Left hindlimb (tissue), 1 donor: ENCODE data around the gene ORC1.
"Not testable (repeated sequence)": the region's sequence is repeated elsewhere in the genome, so short reads cannot be mapped to it uniquely, and the experiment has no call there.

Source experiments
- DNase-seq: peaks from one replicate; pipeline ENCODE4 v3.0.0-alpha.2; 2018

ORC1 gene

DNA sequence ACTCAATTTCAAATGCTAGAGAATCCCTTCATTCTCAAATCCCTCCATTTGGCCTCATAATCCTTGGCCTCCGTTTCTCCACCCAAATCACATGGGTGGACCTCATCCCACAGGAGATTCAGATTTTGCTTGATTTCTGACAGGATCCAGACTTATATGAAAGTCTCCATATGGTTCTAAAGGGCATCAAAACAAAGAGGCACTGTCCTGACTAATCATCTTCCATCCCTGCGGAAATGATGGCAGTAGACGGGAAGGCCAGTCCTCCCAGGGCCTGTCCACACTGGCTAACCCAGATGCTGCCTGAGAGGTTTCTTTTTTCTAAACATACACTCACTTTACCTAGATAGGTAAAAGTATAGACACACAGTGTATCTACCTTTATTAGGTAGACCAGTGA is 18.8 kb downstream of the ORC1 start:
- no peak for DNase-seq

DNA sequence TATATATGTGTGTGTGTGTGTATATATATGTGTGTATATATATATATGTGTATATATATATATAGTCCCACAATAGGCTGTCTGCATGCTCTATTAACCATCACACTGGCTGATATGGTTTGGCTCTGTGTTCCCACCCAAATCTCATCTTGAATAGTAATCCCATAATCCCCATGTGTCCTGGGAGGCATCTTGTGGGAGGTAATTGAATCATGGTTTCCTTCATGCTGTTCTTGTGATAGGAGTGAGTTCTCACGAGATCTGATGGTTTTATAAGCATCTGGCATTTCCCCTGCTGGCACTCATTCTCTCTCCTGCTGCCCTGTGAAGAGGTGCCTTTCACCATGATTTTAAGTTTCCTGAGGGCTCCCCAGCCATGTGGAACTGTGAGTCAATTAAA is 34.4 kb downstream of the ORC1 start:
- DNase-seq, result not testable (repeated sequence)

DNA sequence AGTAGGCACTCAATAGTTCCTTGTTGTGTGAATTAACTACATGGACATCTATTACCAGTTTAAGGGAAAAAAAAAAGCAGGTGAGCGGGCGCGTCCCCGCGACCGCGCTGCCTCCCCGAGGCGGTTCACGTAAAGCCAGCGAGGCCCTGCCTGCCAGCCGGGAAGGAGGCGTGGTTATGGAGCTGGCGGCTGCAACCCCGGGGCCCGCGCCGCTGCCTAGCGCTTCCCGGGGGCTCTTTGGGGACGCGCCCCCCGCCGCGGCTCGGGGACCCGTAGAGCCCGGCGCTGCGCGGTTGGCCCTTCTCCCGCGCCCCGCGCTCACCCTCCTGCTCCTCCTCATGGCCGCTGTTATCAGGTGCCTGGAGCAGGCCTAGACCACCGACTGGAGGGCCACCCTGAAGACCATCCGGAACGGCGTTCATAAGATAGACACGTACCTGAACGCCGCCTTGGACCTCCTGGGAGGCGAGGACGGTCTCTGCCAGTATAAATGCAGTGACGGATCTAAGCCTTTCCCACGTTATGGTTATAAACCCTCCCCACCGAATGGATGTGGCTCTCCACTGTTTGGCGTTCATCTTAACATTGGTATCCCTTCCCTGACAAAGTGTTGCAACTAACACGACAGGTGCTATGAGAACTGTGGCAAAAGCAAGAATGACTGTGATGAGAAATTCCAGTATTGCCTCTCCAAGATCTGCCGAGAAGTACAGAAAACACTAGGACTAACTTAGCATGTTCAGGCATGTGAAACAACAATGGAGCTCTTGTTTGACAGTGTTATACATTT is 35.6 kb downstream of the ORC1 start:
- peak; percentile 44 for DNase-seq

DNA sequence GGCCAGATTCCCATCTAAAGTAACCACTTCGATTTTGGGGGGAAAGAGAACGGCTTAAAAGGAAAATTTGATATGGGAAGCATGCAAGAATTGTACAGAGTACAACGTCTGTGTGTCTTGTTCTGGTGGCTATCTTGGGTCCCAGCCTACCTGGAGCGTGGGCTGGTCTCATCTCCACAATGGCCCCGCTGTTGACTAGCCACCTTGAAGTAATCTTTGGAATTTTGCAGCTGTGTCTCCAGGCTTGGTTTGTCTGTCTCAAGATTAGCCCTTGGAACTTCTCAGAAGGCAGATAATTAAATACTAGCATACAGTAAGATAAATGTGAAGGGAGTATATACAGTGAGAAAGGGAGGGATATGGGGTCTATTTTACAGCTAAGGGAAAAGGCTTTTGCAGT is 37.0 kb downstream of the ORC1 start:
- DNase-seq, result no peak

DNA sequence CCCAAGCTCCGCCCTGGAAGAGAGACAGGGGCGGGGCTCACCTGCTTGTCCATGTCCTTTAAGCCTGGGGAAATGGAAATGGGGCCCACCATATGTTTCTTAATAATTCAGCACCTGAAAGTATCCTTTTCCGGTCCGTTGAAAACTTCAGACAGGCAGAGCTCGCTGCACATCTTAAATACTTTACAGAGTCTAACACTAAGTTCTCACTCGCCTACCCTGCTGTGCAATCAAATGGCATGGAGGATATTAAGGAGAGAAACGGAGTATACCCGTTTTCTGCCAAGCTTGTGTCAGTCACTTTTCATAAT is 37.8 kb downstream of the ORC1 start:
- no peak for DNase-seq

DNA sequence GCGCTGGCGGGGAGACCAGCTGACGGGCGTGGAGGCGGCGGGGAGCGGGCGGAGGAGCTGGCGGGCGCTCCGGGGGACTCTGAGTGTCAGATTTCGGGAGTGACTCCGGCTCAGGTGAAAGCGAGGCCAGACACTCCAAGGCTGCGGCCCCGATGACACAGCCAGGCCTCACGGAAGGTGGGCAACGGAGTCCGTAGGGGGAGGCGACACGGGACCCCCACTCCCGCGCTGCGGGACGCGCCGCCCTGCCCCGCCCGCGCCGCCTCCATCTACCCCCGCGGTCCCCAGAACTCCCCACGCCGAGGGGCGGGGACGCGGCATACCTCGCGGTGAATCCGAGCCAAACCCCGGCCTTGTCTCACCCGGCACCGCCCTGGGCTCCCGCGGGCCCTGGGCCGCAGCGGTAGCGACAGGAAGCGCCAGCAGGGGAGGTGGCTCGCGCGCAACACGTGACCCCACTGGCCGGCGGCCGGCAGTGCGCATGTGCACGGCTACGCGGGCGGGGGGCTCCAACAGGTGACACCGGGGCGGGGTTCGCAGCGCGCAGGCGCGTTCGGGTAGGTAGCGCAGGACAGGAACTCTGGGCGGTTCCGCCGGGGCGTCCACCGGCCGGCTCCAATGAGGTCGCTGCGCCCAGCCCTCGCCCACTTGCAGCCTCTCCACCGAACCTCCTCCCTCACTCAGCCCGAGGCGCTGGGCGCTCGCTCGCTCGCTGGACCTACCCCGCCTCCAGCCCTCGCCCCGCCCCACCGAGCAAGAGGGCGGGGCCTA is 38.3 kb downstream of the ORC1 start, which contains the start of gene CC2D1B:
Gene CC2D1B, minus strand, starts transcription at position 460 of the 771 bp plus-strand sequence. CDS start 1,585 bp downstream, outside the sequence.
- peak; percentile 98 for DNase-seq

DNA sequence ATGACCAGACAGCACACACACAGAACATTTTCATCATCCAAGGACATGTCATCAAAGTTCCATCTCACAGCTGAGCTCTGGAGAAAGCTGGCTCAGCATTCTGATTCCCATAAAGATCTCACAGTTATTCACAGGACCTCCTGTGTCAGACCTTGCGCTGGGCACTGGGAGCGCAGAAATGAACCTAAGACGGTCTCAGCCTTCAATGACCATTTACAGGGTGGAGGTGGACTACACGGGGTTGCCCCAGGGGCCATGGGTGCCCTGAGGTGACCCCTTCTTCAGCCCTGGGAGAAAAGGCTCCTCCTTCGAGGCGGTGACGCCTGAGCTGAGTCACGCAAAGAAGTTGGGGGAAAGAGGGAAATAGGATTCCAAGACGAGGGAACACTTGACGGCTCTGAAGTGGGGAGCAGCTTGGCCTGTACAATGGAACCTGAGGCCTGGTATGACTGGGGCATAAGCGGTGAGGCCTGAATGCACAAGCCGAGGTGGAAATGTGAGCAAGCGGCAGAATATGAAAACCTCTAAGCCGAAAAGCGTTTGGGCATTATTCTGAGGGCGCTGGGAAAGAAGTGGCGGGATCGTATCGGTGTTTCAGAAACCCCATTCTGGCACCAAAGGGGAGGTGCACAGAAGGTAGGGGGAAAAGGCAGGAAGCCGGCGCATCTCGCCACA is 39.0 kb downstream of the ORC1 start:
- peak; percentile 47 for DNase-seq

DNA sequence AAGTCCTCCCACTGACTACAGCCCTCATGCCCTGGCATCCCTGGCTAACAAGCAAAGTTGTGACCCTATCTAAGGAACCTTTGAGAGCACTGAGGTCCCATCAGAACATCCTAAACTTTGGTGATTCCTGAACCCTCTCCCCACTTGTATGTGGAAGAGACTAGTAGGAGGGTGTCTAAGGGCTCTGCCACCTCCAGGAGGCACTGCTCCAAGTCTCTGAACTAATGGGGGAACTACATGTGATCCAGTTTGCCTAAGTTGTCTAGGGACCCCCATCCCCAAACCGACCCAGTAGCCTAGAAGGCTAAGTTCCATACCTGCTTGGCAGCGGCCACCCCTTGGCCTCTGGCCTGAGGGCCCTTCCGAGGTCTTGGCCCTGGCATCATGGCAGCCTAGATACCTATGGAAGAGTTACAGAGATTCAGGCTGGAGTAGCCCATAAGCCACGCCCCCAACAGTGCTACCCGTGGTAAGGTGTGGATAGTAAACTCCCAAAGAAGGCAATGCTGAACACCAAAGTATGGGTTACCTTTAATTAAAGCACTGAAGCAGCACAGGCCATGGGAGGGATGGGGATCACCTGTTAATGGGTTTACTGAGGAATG is 39.9 kb downstream of the ORC1 start:
- no peak for DNase-seq

DNA sequence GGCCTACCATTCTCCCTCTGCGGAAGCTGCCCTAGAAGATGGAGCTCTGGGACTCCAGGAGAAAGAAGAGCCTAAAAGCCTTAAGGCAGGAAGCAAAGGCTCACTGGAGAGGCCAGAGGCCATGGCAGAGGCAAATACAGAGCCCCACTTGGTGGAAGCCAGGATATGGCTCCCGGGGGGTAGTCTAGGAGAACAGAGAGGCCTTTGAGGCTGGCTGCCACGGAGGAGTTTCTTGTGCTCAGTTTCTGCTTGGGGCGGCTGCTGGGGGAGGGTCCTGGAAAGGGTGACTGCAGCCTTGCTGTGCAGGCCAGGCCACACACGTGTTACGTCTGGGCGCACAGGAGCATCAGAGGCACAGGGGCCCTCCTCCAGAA is 43.6 kb downstream of the ORC1 start:
- DNase-seq, result no peak

DNA sequence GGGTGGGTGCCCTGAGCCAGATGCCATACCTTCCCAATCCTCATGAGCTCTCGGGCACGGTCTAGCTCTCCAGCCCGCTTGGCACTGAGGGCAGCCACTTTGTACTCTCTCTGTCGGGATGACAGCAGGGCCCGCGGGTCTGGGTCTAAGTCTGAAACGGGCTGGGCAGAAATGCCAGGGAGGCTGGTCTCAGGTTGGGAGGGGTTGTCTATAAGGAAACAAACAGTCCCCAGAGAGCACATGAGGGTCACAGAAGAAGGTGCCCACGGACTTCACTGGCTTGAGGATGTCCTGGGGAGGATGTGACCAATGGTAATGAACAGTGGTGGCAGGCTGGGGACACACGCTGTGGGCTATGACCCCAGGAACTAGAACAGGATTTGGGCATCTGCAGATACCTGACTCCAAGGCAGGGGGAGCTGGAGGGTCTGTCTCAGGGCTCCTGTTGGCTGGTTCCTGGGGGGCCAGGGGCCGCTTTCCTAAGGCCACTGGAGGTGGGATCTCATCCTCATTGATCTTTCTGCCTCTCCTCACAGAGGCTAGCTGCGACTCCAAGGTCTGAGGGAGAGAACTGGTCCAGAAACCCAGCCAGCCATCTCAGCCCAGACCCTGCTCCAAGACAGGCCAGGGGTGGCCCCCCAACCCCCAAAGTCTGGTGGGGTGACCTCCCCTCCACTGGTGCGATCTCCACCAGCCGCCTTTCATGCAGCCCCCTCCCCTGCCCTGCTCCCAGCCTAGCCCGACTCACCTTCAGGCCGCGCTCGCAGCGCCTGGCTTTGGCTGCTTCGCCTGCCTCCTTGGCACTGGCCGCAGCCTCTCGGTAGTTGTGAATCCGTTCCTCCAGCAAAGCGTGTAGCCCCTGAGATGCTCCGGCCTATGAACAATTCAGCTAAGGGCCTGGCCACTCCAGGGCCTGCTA is 44.3 kb downstream of the ORC1 start:
- DNase-seq, result no peak

DNA sequence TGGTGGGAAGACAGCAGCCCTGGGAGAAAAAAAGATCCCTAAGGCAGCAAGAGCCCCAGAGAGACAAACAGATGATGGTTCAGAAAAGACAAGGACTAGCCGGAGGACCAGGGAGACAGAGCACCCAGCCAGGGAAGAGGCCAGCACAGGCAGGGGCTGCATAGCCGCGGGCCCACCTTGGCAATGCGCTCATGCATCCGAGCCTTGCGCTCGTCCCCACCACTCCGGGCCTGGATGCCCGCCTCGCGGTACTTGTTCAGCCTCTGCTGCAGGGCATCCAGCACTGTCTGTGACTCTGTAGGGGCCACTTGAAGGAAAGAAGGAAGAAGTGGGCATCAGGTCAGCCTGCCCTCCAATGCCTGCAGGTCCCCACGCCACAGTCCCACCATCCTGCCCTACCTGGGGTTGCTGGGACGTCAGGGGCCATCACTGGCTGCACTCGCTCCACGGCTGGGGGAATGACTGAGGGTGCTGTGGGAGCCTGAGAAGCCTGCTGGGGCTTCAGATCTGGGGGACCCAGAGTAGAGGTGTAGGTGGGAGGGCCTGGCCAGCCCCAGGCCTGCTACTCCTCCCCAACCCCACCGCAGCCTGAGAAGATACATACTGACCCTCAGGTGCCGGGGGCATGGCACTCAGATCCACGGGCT is 45.2 kb downstream of the ORC1 start:
- DNase-seq, result no peak

DNA sequence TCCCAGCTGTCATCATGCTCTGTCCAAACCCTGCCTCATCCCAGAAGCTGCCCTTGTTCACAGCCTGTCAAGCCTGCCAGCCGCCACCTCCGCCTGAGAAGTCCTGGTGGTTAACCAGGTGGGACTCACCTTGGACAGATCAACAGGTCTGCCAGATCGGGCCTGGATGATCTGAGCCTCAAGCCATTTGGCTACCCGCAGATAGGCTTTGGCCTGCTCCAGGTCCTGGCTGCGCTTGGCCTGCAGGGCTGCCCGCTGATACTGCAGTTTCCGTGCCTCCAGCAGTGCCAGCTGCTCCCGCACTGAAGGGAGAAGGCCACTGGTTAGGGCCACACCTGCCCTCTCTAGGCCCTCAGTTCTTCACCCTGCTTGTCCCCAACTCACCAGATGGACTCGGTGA is 46.8 kb downstream of the ORC1 start:
- no peak for DNase-seq

DNA sequence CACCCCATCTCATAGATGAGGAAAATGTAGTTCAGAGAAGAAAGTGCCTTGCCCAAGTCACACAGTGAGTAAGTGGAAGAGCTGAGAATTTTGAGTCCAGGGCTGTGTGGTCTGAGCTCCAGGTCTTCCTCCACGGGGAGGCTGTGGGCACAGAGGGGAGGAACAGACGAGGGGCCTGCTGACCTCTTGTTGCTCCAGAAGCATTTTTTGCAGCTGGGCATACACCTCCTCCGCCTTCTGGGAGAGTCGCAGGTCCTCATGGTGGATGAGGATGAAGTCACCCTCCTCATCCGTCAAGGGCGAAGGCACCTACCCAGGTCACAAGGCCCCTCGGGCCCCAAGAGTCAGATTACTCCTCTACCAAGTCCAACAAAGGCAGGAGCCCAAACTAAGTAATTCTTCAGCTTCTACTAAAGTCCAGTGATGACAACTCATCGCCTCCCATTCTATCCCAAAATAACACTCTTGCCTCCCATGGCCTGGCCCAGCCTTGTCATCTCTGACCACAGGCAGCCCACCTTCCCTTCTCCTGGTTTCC is 47.3 kb downstream of the ORC1 start:
- DNase-seq, result no peak

DNA sequence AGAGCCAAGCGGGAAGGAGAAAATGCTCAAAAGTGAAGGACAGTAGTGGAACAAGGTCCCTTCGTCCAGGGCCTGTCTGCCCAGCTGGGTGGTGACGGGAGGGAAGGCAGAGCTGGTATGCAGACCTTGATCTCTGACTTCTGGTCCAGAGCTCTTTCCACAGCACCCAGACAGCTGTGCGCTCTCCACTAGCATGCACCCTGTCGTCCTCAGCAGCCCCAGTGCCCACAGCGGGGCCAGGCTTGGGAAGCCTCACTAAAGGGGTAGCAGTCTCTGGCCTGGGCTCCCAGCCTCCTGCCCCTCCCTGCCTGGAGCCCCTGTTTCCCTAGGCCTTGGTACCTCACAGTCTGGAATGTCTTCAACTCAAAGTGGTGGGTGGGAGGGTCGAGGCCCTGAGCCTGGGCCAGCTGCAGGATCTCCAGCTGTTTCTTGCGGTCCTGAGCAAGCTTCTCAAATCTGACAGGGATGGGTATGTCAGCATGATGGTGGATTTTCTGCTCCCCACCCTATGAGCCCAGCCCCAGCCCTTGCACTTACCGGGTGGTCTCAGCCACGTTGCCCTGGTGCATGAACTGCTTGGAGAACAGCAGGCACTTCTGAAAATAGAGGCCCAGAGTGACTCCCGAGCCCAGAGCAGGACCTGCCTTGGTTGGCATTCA is 48.2 kb downstream of the ORC1 start:
- no peak for DNase-seq

DNA sequence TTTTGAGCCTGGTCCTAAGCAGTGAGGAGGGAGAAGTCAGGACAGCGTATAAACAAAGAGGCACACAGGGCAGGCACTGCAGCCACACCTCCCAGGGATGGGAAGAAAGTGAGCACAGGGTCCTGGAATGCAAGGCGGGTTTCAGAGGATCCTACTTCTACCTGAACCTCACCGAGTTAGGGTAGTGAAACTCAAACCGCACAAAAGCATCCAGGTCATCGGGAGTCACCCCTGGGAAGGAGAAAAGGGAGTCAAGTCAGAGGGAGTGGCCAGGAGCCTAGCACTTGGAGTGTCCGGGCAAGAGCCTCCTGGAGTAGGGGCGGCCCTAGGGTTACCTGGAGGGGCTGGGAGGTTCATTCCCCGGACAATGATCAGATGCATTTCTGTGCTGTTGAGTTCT is 48.8 kb downstream of the ORC1 start:
- DNase-seq, result no peak

DNA sequence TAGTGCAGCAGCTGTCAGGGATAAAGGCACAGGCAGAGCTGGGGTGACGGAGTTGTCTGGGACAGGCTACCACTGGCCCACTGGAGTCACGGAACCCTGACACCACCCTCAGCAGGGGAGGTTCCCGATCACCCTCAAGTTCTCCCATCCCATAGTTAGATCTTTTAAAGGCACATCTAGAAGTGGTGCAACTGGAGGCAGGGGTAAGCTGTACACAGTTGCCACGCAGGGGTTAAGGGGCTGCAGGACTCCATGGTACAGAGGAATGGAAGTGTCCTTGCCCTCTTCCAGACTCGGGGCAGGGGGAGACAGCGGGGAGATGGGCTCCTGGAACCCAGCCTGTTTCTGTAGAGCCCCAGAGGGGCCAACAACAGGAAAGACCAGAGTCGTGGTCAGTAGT is 51.5 kb downstream of the ORC1 start:
- DNase-seq, result no peak

DNA sequence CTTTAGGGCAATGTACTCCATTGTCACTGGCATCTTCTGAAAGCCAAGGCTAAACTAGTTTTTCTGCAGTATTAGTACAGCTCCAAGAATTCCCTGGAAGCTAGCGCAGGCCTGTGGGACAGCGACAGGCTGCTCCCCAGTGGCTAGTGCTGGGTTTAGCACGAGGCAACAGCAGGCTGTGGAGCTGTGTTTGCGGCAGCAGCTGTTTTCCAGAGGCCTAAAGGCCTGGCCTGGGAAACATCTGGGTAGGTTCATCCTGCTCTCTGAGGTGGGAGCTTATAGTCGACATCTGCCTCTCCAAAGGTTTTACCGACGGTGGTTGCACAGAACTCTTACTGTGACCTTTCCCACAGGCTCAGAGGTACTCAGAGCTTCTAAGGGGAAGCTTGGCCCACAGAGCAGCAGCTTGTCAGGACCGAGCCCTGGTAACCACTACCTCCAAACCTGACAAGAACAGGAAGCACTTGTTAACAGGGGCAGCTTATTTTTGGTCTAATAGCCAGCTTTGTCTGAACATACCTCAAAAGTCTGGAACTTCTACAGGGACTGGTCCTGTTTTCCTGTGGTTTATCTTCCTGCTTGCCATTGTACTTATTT is 55.4 kb downstream of the ORC1 start:
- peak; percentile 35 for DNase-seq

DNA sequence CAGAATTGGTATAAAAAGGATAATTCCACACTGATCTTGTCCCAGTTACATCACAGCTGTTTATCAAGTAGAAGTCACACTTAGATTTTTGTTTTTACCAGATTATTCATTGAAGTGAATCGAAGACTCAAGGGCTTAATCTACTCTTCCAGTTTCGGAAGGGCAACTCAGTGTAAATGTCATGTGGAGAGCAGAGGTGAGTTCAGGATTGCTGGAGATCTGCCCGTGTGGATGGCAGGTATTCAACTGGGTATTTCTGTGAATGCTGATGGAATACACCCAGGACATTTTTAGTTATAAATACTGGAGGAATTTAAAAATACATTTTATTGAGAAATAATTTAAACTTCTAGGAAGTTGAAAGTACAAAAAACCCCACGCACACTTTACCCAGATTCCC is 57.6 kb downstream of the ORC1 start:
- no peak for DNase-seq

DNA sequence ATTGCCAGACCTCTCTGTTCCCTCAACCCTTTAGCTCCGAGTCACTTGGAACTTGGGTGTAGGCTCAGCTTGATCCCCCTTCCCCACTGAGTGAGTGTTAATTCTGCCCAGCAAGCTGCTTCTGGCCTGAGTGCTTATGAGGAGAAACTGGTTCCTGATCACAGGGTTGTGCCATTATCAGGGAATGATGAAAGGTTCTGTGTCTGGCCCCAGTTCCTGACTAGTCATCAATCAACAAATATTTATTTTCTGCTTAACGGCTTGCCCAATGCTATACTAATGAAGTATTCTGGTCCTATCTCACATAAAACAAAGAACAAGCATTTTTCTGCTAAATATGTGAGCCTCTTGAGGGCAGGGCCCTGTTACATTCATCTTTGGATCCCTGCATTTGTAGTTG is 59.0 kb downstream of the ORC1 start:
- no peak for DNase-seq

DNA sequence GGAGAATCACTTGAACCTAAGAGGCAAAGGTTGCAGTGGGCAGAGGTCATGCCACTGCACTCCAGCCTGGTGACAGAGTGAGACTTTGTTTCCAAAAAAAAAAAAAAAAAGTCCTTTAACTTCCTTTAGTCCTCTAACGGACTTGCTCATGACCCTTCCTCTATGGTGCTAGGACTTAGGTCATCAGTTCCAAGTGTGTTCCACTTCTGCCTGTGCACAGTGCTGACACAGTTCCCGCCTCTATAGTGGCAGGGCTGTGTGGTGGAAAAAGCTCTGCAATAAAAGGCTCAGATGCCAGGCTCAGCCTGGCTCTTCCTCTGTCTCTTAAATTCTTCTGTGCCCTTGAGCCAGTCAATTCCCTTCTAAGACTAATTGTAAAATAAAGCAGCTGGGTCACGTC is 60.2 kb downstream of the ORC1 start:
- DNase-seq, result no peak
